Measurements from ENCODE around the gene WBP4.

GRCh38 chr13:41018602-41018948, 42.7 kb upstream of the WBP4 start:
- no peak for TF ChIP-seq POLR2A (IDR thresholded peaks at IDR 0.05; ENCODE audit: low read depth, low read length)
- TF ChIP-seq CTCF (conservative IDR thresholded peaks at IDR 0.05; ENCODE audit: low read depth, low read length) = no peak
- TF ChIP-seq CEBPB (IDR thresholded peaks at IDR 0.05; ENCODE audit: low read depth, low read length) = no peak
- TF ChIP-seq SMC3 (IDR thresholded peaks at IDR 0.05; ENCODE audit: low read depth, low read length) = no peak
- no peak for TF ChIP-seq ELK1 (IDR thresholded peaks at IDR 0.05; ENCODE audit: borderline replicate concordance, low read depth, low read length)
- no peak for TF ChIP-seq BHLHE40 (IDR thresholded peaks at IDR 0.05; ENCODE audit: low read depth, low read length)
- no peak for TF ChIP-seq RCOR1 (IDR thresholded peaks at IDR 0.05; ENCODE audit: insufficient replicate concordance, low read length)
- TF ChIP-seq RFX5 (IDR thresholded peaks at IDR 0.05; ENCODE audit: low read depth, low read length) = no peak
- no peak for TF ChIP-seq MXI1 (IDR thresholded peaks at IDR 0.05; ENCODE audit: borderline replicate concordance, low read depth, low read length)
- TF ChIP-seq CHD1 (IDR thresholded peaks at IDR 0.05; ENCODE audit: low read depth, low read length) = no peak
- TF ChIP-seq USF2 (IDR thresholded peaks at IDR 0.05; ENCODE audit: low read depth, low read length) = no peak
- TF ChIP-seq MAZ (IDR thresholded peaks at IDR 0.05; ENCODE audit: borderline replicate concordance, low read depth, low read length) = no peak

Measured in IMR-90 (cell line).